CMK (cell line): ENCODE results near the gene STPG4.
"Not testable (repeated sequence)": the region's sequence is repeated elsewhere in the genome, so short reads cannot be mapped to it uniquely, and the experiment has no call there.

Experiments
- DNase-seq: peaks from one replicate; pipeline ENCODE4 v3.0.0-alpha.2; 2010; ENCODE audit warnings: low read depth

The STPG4 gene

GRCh38 chr2:47155091-47155876 is at the start of gene STPG4:
STPG4 (minus strand) TSS chr2:47155308; CDS start chr2:47155251, 57 bp downstream.
- DNase-seq: no peak

DNA sequence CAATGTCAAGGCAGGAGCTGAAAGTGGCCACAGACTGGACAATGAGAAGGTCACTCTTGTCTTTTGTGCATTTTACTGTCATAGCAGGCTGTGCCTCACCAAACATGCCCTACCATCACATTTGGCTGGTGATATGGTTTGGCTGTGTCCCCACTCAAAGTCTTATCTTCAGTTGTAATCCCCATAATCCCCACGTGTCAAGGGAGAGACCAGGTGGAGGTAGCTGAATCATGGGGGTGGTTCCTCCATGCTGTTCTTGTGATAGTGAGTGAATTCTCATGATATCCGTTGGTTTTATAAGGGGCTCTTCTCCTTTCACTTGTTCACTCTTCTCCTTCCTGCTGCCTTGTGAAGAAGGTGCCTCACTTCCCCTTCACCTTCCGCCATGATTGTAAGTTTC is 49.6 kb upstream of the STPG4 start:
- no peak for DNase-seq

GRCh38 chr2:47203995-47204394 is 48.9 kb upstream of the STPG4 start:
- DNase-seq: no peak

- DNase-seq: no peak
These were observed 46.1 kb upstream of the STPG4 start for GRCh38 chr2:47201224-47201623.

DNA sequence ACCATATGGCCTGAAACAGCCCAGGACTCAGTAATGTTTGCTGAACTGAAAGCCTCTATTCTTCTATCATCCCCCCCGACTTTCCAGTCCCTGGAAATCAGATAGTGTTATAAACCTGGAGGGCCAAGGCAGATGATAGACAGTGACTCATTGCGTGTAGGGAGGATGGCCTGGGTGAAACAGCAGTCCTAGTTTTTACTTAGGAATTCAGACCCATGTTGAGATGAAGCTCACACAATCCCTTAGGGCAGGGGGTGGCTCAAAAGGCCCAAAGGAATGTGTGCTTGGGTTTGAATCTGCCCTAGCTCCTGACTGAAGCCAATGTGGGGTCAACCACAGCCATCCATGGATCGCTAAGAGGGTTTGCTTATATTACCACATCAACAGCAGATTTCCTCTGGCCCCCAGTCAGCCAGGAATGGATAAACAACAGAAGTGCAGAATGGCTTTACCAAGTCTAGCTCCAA is 43.9 kb upstream of the STPG4 start:
- DNase-seq: no peak

- DNase-seq: no peak
These were observed 41.4 kb upstream of the STPG4 start for GRCh38 chr2:47196499-47196898.

GRCh38 chr2:47196046-47196445 is 40.9 kb upstream of the STPG4 start:
- DNase-seq: no peak

DNA sequence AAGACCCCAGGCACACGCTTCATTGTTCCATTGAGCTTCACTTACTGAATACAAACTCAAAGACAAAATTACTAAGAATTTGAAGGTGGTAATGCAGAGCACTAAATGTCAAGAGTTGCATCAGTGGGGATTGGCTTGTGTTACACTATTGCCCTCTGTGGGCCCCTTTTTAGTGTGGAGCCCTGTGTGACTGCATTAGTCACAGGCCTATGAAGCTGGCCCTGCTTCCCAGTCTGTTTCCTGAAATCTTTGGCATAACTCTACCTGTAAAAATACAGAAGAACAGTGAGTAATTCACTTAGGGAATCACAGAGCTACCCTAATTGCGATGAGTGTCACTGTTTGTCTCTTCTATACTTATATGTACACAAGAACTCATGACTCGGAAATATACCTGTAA is 40.0 kb upstream of the STPG4 start:
- DNase-seq: no peak

GRCh38 chr2:47194410-47194809 is 39.3 kb upstream of the STPG4 start:
- DNase-seq: no peak

DNA sequence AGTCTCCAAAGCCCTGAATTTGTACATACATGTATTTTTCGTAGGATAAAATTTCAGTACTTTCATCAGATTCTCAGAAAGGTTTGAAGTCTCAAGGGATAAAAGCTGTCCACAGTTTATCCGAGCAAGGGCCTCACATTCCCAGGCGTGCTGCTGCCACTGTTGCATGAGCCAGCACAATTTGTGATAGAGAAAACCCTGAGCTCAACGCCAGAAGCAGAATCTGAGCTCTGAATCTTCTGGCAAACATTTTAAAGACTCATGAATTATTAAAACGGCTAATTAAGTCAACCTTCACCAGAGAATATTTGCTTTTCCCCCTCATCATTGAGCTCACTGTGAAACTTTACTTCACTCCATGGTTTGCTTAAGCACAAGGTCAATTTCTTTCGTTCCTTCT is 38.5 kb upstream of the STPG4 start:
- no peak for DNase-seq

DNA sequence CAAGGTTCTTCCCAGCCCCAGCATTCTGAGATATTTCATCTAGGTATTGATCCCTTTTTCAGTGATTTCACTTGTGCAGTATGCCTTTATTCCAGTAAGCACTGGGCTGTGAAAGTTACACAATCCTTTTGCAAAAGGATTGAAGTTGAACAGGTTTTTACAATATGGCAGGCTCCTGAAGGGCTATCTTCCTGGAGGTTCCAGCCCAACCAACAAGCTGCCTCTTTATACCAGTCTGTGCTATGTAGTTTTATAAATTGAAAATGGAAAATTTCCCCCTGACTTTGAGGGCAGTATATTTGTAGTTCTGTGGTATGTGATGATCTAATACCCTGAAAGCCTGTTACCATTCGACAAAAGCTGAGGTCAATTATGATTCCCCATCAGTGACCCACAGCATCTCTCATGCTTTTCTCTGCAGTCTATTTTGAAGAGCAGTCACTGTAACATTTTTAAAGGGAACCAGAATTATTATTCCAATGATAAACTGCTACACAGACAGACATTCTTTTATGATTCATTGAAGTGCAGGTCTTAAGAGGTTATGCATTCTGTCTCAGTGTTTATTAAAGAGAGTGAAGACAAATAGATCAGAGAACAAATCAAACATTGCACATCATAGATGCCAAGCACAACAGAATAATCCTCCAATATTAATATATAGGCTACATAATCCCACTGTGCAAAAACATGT is 35.2 kb upstream of the STPG4 start:
- no peak for DNase-seq

- DNase-seq: no peak
These were observed 34.5 kb upstream of the STPG4 start for GRCh38 chr2:47189635-47190034.

- no peak for DNase-seq
These were observed 32.0 kb upstream of the STPG4 start for GRCh38 chr2:47187069-47187468.

DNA sequence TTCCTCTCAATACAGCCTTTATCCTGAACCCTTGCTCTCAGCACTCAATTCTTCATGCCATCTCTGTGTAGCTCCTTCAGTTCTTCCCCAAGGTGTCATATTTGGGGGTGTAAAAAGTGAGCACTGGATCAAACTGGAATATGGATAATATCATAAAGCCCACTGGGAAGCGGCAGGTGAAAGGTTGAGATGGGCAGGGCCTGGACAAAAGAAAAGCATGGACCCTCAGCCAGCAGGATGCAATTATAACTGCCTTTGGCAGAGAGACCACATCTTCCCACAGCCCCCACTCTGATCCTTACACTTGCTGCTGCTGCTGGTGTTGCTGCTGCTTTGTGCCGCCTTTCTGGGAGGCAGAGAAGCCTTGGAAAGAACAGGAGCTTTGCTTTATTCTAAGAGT is 31.2 kb upstream of the STPG4 start:
- no peak for DNase-seq

- DNase-seq: not testable (repeated sequence)
These were observed 30.0 kb upstream of the STPG4 start for GRCh38 chr2:47185098-47185497.

DNA sequence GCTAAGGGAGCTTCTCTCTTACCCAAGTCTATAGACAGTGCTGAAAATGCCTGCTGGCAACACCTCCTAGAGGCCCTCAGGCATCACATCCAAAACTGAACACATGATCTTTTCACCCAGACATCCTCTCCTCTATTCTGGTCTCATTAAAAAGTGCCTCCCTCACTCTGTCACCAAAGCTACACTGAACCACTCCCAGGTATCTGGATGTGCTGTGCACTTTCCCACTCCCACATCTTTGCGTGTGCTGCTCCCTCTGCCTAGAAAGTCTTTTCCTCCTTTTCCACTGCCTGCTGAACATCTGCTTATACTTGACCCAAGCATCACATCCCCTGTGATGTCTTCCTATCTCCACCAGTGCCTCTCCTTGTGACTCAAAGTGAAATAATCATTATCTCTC is 26.1 kb upstream of the STPG4 start:
- no peak for DNase-seq

DNA sequence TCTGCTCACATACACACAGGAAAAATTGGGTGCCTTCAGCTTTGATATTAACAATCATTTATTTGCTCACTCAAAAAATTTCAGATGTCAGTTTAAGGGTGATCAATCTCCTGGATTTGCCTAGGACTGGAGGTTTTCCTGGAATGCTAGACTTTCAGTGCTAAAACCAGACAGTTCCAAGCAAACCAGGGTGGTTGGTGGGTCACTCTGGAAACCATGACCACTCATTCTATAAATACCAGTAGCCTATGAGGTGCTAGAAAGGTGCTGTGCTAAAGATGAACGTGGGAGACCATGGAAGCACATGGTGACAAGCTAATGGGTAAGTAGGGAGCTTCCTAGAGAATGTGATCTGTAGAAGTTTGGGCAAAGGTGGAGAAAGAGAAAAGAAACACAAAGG is 25.4 kb upstream of the STPG4 start:
- no peak for DNase-seq

GRCh38 chr2:47179388-47179787 is 24.3 kb upstream of the STPG4 start:
- DNase-seq: no peak

- DNase-seq: no peak
These were observed 23.2 kb upstream of the STPG4 start for GRCh38 chr2:47178341-47178740.

- no peak for DNase-seq
These were observed 22.0 kb upstream of the STPG4 start for GRCh38 chr2:47177043-47177565.

- DNase-seq: no peak
These were observed 19.7 kb upstream of the STPG4 start for GRCh38 chr2:47174733-47175361.

DNA sequence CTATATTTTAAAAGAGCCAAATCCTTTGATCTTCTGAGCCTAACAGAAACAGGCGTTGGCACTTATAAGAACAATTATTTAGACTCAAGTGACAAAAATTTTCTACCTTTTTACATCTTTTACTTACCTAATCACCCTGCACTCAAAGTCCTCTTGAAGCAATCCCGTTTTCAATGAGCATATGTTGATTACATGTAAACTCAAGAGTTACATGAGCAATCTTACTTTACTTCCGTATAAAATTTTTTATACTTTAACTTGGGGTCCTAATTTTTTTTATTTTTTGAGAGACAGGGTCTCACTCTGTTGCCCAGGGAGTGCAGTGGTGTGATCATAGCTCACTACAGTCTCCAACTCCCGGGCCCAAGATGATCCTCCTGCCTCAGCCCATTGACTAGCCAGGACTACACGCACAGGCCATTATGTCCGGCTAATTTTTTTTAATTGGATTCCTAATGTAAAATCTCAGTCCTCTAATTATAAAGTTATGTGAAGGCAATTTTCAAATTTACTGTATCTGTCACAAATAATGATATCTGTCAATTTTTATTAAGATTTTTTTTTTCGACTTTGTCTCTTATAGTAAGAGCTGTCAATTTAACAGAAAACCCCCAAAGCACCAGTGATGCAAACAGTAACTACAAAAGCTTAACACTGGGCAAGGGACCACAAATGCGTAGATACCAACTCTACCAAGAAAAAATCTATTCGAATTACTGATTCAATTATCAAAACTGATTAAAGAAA is 19.1 kb upstream of the STPG4 start:
- DNase-seq: no peak
